Endothelial cell of hepatic sinusoid (primary cell): ENCODE data around the gene UBAP2L.
"Not testable (repeated sequence)": the region's sequence is repeated elsewhere in the genome, so short reads cannot be mapped to it uniquely, and the experiment has no call there.

Experiments used
- in situ Hi-C: cut with HindIII; loops from 2 replicates; pipeline ENCODE4 v1.10.0; 2017; ENCODE audit warnings: low sequenced_read_pairs

The UBAP2L gene

DNA sequence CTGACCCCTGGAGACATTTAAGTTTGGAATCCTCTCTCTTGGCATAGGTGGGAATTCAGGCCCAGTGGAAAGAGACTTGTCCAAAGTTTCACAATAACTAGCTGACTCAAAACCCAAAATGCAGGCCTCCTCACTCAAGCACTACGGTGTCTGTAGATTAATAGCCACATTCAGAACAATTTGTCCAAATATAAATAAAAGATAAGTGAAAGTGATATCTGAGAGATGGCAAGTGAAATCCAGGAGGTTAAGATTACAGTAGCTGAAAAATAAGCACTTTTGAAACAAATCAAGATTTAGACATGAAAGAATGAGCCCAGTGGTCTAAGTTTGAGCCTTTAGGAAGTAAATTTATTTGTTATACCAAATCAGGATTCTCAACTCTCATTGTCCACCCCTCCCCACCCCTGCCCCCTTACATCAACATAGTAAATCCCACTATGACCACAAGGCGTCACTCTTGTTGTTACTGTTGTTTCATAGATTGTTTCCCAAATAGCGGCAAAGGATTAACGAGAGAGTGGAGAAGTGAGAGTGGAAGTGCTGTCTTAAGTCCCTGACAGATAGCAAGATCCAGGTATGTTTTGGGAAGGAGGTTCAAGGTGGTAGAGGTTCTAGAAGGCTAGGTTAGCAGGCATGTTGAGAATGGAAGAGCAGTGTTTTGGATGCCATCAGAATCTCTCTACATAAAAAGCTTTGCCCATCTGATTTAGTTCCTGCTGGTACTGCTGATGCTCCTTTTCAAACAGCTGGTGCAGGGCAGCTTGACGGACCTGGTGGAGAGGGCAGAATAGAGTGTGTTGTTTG lies 21.8 kb upstream of the UBAP2L start:
- in situ Hi-C loops = loop anchor here (5.0 kb wide), 1 partner anchor 58 kb away; no protein-coding TSS in a partner anchor

DNA sequence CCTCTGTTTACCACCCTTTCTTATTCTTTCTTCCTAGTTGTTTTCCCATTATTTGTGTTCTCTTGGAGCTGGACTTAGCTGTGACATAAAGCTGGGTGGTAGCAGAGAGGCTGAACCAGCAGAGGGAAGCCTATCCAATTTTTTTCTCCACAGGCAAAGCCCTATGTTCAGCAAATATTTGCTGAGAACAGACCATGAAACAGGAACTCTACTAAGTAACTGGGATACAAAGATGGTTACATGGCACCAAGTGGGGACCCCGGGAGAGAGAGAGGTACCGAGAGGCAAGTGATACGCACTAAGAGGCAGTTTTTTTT lies 21.2 kb upstream of the UBAP2L start:
- in situ Hi-C loops = loop anchor here (5.0 kb wide), 1 partner anchor 58 kb away; no protein-coding TSS in a partner anchor

DNA sequence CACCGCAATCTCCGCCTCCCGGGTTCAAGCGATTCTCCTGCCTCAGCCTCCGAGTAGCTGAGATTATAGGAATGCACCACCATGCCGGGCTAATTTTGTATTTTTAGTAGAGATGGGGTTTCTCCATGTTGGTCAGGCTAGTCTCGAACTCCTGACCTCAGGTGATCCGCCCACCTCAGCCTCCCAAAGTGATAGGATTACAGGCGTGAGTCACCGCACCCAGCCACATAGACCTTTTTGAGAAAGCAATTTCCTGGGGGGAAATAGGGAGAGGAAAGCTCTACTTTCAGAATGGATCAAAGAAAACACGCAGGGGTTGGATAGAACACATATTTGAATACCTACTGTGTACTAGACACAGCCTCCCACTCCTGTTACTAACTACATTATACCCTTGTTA lies 15.0 kb upstream of the UBAP2L start:
- in situ Hi-C loops = not testable (repeated sequence)

DNA sequence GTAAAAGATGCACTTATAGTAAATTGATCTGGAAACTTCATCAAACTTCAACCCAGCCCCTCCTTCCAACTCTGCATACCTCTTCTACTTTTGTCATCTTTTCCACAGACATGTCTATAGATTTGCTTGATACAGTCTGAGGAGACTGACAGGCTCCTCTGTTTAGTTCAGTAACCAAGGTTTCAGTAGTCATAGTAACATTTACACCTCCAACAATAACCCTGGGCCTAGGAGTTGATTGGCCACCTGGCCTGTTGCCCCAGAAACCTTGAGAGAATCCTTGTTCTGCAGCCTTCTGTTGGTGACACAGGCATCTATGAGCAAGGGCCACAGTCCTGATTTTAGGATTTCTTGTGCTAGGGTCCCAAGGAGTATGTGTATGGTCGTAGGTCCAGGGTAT lies 14.6 kb upstream of the UBAP2L start, which contains the start of gene CFAP141:
TSS of gene CFAP141 (minus strand) at position 138 of the 400 bp plus-strand sequence. CDS start at position 112, 26 bp downstream.
- in situ Hi-C loops = no loop called here

DNA sequence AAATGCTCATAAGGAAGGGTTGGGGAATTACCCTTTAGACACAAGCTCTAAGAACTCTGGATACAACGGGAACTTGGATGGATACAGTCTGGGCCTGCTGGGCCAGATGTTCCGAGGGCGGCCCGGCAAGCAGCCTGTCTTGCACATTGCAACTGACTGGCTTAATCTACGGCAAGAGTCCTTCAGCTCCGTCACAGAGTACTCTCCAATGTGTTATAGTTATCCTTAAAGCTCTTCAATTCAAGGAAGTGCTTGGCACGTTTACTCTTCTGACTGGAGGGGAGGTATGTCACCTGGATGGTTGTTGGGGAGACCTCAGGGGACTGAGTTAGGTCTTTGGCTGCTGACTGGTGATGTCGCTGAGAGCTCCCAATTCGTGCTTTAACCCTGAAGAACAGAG lies 13.5 kb upstream of the UBAP2L start:
- in situ Hi-C loops = no loop called here

DNA sequence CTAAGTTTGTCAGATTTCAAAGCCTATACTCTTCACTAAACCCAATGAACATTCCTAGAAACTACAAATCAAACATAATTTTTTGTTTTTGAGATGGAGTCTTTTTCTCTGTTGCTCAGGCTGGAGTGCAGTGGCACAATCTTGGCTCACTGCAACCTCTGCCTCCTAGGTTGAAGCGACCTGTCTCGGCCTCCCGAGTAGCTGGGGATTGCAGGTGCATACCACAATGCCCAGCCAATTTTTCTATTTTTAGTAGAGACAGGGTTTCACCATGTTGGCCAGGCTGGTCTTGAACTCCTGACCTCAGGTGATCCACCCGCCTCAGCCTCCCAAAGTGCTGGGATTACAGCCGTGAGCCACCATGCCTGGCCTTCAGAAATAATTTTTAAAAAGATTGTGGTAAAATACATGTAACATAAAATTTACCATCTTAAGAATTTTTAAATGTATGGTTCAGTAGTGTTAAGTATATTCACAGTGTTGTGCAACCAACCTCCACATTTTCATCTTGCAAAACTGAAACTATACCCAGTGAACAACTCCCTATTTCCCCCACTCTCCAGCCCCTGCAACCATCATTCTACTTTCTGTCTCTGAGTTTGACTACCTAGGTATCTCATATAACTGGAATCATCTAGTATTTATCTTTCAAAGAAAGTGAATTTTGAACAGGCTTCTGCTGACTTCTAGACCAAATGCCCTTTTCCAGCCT lies 11.9 kb upstream of the UBAP2L start:
- in situ Hi-C loops = no loop called here

DNA sequence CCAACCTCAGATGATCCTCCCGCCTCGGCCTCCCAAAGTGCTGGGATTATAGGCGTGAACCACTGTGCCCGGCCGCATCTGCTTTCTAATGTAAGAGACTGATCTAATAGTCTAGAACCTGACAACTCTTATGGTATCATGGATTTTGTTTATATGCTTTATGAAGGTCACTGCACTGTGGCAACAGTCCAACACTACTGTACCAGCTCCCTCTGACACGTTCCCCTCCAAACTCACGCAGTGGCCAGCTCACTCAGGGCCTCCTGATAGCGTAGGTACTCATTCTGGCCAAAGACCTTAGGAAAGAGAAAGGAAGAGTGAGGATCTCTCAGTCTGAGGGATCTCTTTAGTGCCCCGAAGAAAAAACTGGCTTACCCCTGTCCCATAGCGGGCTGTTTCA lies 8.7 kb upstream of the UBAP2L start:
- in situ Hi-C loops = no loop called here

DNA sequence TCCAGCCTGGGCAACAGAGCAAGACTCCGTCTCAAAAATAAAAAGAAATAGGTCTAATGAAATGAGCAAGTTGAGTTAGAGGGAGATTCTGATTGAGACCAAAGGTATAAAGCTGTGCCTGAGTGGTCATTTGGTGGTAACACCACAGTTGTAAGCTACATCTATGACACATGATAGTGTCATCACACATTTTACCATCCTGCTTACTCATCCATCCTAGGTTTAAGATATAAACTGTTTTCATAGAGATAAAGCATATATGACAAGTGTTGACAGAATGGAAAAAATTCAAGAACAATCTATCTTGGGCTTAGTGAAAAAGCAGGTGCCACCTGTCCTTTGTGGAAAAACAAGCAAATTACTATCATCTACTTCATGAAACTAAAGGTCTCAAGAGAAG lies 7.5 kb upstream of the UBAP2L start:
- in situ Hi-C loops = no loop called here

DNA sequence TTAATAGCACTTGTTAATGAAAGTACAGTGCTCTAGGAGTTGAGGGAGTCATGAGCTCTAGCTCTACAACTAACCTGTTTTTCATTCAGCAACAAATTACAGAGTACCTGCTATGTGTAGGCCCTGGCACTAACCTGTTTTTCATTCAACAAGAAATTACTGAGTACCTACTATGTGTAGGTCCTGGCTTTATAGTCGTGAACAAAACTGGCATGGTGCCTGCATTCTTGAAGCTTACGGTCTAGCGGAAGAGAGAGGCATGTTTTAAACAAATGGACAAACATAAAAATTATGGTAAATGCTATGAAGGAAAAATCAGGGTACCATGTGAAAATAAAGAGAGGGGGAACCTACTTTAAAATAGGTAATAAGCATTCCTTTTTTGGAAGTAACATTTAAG lies 2.2 kb upstream of the UBAP2L start:
- in situ Hi-C loops = no loop called here

DNA sequence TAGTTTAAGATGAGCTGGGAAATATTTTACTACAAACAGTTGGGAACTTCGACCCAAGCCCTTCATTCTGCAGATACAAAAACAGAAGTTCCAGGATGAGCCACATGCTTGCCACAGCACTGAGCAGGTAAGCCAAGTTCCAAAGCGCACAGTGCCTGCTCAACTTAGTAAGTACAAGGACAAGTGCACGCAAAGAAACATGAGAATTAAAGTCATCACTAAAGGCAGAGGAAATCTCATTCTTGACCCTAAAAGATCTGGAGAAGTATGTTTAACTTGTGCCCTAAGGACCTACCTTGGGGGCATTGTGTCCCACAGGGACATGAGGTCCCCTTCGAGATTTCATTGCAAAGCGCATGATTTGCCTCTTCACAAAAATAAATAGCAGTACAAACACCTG lies 1.2 kb upstream of the UBAP2L start:
- in situ Hi-C loops = no loop called here

DNA sequence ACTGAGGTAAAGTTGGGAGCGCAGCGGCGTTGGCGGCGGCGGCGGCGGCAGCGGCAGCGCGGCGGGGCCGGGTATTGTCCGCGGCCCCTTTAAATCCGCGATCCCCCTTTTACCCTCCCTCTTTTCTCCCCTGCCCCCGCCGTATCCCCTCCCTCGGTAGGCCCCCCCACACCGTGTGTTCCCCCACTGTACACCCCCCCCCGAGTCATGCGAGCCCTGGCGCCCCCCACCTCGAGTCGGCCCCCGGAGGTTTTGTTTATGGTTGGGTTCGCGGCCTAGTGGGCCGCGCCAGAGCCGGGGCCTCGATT lies 169 bp downstream of the UBAP2L start:
- in situ Hi-C loops = no loop called here

DNA sequence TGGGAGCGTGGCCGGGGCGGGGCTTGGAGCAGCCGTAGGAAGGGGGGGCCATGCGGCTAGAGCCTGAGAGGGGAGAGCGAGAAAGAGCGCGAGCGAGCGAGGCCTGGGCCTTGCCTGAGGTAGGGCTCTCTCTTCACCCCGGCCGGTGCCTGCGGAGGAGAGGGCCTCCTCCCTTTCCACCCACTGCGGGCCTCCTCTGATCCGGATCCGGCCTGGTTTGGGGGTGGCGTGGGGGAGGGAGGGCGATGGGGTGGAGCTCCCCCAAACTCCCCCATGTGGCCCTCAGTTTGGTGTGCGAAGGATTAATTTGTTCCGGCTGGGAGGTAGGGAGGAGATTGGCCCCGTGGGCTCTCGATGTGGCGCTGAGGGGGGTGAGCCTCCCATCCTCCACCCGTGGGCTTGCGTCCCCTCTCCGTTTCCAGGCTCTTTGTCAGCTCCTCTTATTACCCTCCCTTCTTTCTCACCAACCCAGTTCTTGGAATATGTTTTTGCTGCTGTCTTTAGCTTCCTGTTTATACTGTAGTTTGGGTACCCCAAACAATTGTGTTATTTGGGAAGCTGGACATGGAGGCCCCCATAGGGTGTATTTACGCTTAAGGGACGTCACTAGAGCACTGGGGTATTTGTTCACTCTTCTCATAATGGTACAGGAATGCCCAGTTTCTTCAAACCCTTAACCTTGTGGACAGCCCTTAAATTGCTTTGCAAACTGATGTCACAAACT lies 685 bp downstream of the UBAP2L start:
- in situ Hi-C loops = no loop called here

DNA sequence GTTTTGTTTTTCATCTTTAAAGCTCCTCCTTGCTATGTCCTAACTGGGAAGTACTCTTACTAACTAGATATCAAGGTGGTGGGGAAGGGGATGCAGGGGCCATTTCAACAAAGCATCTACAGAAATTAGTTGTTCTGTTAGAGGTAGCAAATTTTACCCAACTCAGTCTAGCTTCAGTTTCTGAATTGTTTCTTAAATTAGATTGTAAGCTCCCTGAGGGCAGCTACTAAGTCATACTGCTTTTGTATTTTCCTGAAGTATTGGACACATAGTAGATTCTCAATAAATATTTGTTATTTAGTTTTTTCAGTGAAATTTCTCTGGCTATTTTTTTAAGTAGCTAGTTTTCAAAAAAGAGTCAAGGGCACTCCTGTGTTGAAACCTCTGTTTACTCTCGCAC lies 1.8 kb downstream of the UBAP2L start:
- in situ Hi-C loops = no loop called here

DNA sequence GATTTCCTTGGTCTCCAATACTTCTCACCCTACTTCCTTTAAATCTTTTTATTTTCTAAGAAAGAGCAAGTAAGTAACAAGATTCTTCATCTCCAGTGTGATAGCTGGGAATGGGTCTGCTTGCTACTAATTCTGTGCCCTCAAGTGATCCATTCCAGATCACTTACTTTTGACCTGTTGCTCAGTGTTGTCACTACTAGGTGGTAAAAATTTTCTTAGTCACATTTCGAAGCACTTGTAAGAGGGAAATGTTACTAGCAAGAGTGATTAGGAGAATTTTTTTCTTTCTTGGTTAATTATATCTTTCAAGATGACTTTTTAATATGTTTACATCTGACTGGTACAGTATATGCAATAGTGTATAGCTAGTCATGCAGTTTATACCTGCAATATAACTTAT lies 2.2 kb downstream of the UBAP2L start:
- in situ Hi-C loops = no loop called here

DNA sequence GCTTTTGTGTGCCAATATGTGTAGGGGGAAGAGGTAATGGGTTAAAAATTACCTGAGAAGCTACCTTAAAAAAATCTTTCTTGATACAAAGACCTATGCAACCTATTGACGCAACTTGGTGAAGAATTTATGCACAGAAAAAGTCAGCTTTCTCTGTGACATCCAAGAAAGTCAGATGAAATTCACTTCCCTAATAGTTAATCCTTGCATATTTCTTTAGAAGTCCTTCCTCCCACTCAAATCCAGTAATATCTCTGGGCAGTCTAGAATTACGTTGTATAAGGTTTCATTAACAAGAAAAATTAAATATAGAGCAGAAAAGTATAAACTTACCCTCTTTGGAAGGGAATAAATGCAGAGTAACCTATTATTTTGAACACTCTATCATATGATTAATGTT lies 2.9 kb downstream of the UBAP2L start:
- in situ Hi-C loops = no loop called here

DNA sequence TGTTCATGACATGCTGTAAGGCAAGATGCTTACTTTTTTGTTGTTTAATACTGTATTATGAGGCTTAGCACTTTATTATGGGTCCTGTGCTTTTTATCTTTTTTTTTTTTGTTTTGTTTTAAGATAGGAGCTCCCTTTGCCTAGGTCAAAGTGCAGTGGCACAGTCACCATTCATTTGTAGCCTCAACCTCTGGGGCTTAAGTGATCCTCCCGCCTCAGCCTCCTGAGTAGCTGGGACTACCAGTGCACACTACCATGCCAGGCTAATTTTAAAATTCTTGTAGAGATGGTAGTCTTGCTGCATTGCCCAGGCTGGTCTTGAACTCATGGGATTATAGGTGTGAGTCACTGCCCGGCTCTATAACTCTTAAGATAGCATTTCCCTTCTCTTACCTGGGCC lies 4.6 kb downstream of the UBAP2L start:
- in situ Hi-C loops = no loop called here

DNA sequence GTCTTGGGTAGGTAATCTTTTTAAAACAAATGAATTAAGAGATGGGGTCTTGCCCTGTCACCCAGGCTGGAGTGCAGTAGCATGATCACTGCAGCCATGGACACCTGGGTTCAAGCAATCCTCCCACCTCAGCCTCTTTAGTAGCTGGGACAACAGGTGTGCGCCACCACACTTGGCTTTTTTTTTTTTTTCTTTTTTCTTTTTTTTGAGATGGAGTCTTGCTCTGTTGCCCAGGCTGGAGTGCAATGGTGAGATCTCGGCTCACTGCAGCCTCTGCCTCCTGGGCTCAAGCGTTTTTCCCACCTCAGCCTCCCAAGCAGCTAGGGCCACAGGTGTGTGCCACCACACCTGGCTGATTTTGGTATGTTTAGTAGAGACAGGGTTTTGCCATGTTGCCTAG lies 10.4 kb downstream of the UBAP2L start:
- in situ Hi-C loops = not testable (repeated sequence)

DNA sequence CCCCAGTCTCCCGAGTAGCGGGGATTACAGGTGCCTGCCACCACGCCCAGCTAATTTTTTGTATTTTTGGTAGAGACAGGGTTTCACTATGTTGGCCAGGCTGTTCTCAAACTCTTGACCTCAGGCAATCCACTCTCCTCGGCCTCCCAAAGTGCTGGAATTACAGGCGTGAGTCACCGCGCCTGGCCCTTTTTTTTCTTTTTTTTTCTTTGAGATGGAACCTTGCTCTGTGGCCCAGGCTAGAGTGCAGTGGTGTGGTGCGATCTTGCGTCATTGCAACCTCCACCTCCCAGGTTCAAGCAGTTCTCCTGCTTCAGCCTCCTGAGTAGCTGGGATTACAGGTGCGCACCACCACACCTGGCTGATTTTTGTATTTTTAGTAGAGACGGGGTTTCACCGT lies 12.4 kb downstream of the UBAP2L start:
- in situ Hi-C loops = not testable (repeated sequence)

DNA sequence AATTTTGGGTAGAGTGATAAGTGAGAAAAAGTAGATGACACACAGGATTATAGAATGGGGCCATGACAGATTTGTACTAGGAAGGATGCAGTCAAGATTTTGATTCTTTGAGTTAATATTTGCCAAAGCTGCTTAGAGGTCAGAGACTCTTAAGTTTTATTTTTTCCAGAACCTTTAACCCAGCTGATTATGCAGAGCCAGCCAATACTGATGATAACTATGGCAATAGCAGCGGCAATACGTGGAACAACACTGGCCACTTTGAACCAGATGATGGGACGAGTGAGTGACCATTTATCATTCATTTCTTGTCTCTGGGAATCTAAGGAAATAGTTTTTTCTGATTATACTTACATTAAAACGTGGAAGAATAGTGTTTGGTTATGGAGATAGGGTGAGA lies 16.1 kb downstream of the UBAP2L start:
- in situ Hi-C loops = no loop called here

DNA sequence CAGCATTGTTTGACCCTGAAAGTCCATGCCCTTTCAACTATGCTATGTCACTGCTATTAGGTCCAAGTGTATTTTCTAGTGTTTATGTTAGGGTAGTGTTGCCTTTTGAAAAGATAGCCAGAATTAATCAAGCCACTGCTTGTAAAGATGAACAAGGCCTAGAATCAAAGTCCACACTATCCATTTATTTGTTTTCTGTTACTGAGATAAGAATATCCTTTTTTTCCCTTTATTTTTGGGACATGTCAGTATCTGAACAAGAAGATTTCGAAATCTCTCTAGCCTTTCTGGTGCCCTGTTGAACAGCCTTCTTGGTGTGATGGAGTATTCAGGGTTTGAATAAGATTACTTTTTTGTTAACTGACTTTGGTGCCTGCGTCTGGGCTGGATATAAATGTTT lies 16.7 kb downstream of the UBAP2L start:
- in situ Hi-C loops = no loop called here

DNA sequence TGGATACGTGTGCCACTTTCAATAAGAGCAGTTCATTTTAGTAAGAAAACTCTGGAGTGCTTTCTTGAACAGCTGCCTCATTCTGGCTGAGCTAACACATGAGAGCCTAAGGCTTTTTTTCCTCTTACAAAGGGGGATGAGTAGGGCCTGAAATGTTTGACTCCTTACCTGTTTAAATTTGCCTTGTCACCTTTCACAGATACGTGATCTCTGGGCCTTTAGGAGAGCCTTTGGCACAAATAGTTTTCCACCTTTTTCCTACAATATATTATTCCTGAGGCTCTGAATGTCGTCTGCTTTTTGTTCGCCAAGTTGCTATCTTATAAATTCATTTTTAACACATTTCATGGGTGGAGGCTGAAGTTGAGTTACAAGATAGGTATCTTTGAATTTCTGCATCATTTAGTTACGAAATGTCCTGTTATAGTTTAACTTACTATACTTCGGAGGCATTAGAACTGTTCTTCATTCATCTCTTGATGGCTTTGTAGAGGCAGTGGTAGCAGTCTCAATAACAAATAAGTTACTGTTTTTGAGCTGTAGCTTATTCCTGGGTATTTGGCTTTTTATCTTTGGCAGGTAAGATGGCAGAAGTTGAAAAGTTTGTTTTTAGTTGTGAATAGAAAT lies 17.2 kb downstream of the UBAP2L start:
- in situ Hi-C loops = no loop called here

DNA sequence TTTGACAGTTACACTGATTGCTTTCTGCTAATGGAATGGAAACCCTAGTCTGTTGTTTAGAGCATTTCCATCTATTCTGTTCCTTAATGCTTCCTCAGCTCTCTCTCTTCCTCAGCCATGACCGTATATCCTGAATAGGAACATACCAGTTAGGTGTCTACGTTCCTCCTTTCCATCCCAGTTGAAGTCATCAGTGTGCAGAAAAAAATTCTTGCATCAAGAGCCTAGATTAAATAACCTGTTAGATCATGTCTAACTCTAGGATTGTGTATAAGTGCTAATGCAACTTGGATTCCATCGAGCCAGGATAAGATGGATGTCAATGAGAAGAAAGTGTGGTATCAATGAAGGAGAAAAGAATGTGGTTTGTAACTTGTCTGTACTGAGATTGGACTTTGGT lies 18.7 kb downstream of the UBAP2L start:
- in situ Hi-C loops = no loop called here
